ENCODE measurements around the gene TTPAL.

DNA sequence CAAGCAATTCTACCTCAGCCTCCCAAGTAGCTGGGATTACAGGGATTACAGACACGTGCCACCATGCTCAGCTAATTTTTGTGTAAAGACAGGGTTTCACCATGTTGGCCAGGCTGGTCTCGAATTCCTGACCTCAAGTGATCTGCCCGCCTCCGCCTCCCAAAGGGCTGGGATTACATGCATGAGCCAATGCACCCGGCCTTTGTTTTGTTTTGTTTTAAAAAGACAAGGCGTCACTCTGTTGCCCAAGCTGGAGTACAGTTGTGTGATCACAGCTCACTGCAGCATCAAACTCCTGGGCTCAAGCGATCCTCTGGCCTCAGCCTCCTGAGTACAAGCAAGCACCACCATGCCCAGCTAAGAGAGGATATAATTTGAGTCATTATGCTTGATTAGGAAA lies 40.8 kb downstream of the TTPAL start:
- TF ChIP-seq, protein P1, sequence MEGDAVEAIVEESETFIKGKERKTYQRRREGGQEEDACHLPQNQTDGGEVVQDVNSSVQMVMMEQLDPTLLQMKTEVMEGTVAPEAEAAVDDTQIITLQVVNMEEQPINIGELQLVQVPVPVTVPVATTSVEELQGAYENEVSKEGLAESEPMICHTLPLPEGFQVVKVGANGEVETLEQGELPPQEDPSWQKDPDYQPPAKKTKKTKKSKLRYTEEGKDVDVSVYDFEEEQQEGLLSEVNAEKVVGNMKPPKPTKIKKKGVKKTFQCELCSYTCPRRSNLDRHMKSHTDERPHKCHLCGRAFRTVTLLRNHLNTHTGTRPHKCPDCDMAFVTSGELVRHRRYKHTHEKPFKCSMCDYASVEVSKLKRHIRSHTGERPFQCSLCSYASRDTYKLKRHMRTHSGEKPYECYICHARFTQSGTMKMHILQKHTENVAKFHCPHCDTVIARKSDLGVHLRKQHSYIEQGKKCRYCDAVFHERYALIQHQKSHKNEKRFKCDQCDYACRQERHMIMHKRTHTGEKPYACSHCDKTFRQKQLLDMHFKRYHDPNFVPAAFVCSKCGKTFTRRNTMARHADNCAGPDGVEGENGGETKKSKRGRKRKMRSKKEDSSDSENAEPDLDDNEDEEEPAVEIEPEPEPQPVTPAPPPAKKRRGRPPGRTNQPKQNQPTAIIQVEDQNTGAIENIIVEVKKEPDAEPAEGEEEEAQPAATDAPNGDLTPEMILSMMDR (IDR thresholded peaks at IDR 0.05; ENCODE audit: low read depth, low read length, missing input control) = no peak
- TF ChIP-seq, protein P2, sequence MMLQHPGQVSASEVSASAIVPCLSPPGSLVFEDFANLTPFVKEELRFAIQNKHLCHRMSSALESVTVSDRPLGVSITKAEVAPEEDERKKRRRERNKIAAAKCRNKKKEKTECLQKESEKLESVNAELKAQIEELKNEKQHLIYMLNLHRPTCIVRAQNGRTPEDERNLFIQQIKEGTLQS (IDR thresholded peaks at IDR 0.05) = no peak
- TF ChIP-seq YY1 (IDR thresholded peaks at IDR 0.05) = no peak
- TF ChIP-seq GABPA (IDR thresholded peaks at IDR 0.05 in 1 of 2, conservative IDR thresholded peaks at IDR 0.05 in 1 of 2) = no peak
- TF ChIP-seq, protein P3, sequence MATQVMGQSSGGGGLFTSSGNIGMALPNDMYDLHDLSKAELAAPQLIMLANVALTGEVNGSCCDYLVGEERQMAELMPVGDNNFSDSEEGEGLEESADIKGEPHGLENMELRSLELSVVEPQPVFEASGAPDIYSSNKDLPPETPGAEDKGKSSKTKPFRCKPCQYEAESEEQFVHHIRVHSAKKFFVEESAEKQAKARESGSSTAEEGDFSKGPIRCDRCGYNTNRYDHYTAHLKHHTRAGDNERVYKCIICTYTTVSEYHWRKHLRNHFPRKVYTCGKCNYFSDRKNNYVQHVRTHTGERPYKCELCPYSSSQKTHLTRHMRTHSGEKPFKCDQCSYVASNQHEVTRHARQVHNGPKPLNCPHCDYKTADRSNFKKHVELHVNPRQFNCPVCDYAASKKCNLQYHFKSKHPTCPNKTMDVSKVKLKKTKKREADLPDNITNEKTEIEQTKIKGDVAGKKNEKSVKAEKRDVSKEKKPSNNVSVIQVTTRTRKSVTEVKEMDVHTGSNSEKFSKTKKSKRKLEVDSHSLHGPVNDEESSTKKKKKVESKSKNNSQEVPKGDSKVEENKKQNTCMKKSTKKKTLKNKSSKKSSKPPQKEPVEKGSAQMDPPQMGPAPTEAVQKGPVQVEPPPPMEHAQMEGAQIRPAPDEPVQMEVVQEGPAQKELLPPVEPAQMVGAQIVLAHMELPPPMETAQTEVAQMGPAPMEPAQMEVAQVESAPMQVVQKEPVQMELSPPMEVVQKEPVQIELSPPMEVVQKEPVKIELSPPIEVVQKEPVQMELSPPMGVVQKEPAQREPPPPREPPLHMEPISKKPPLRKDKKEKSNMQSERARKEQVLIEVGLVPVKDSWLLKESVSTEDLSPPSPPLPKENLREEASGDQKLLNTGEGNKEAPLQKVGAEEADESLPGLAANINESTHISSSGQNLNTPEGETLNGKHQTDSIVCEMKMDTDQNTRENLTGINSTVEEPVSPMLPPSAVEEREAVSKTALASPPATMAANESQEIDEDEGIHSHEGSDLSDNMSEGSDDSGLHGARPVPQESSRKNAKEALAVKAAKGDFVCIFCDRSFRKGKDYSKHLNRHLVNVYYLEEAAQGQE (IDR thresholded peaks at IDR 0.05) = no peak
- no peak for TF ChIP-seq RAD21 (IDR thresholded peaks at IDR 0.05)
- TF ChIP-seq JUND (IDR thresholded peaks at IDR 0.05) = no peak
- TF ChIP-seq FOXA1 (IDR thresholded peaks at IDR 0.05) = no peak
- TF ChIP-seq TAF1 (conservative IDR thresholded peaks at IDR 0.05) = no peak
